T47D (cell line): ENCODE measurements around the gene MINPP1.
A peak's percentile ranks its signal among the peaks of the same experiment; 100 is the strongest.

Experiments
- DNase-seq, 2 experiments: peaks; one replicate each; pipeline versions ENCODE4 v3.0.0 to v3.0.0-alpha.2; 2011 to 2012; ENCODE audit warnings: low read depth in 1 of 2, low spot score in 1 of 2
- JUND ChIP-seq: IDR thresholded peaks from 2 replicates; pipeline ENCODE4 v1.6.1; 2012; ENCODE audit warnings: low read depth
- in situ Hi-C: cut with HindIII; loops from 2 replicates; pipeline ENCODE4 v1.10.0; 2016; ENCODE audit warnings: low sequenced_read_pairs, low pct_unique_long_range_greater_than_20kb

The MINPP1 gene

GRCh38 chr10:87593702-87594101 is 89.0 kb downstream of the MINPP1 start:
- no peak for TF ChIP-seq JUND
- no peak for DNase-seq
- in situ Hi-C loops: no loop called here

- in situ Hi-C loops: no loop called here
- DNase-seq: peak in 1 of 2 experiments; percentile 80
- no peak for TF ChIP-seq JUND
Measured at GRCh38 chr10:87594181-87594580, 89.5 kb downstream of the MINPP1 start.

GRCh38 chr10:87594864-87595263 is 90.2 kb downstream of the MINPP1 start:
- peak in 1 of 2 experiments; percentile 42 for DNase-seq
- no peak for TF ChIP-seq JUND
- in situ Hi-C loops: no loop called here

- TF ChIP-seq JUND: no peak
- DNase-seq: no peak
- in situ Hi-C loops: no loop called here
Measured at GRCh38 chr10:87596351-87596750, 91.7 kb downstream of the MINPP1 start.

GRCh38 chr10:87598700-87599099 is 94.0 kb downstream of the MINPP1 start:
- TF ChIP-seq JUND: no peak
- in situ Hi-C loops: no loop called here

GRCh38 chr10:87600581-87600980 is 95.9 kb downstream of the MINPP1 start:
- in situ Hi-C loops: no loop called here
- no peak for DNase-seq
- TF ChIP-seq JUND: no peak

More at GRCh38 chr10:87598700-87599099, 94.0 kb downstream of the MINPP1 start:
- DNase-seq: no peak
